GM23338 (cell line): Measurements from ENCODE around the gene NDUFS7. TPM values are rescaled to one million over a fixed set of nuclear protein-coding genes. Genes with fewer than 3 reads are reported as not detected.

Source experiments
- ATAC-seq: fragments of 200-7000 bp; cut with Tn5 transposase; 3 replicates; pipeline ENCODE4 v1.9.1; 2020
- DNase-seq: peaks from one replicate; pipeline ENCODE4 v3.0.0-alpha.2; 2015; ENCODE audit warnings: low spot score
- H2AFZ ChIP-seq: fragments of 200-600 bp; sonication (generic); 2 replicates; pipeline ENCODE4 v1.8.0; 2016; ENCODE audit warnings: antibody characterized with exemption, mild to moderate bottlenecking, moderate library complexity
- H3F3A ChIP-seq: fragments of 200-600 bp; sonication (generic); replicated peaks from 2 replicates; pipeline ENCODE4 v1.8.0; 2017; ENCODE audit warnings: antibody characterized with exemption, mixed run types, low read depth
- H3K27ac ChIP-seq: fragments of 200-600 bp; sonication (generic); 2 replicates; pipeline ENCODE4 v1.6.1; 2016; ENCODE audit warnings: low read depth
- H3K27me3 ChIP-seq: fragments of 200-600 bp; sonication (generic); 2 replicates; pipeline ENCODE4 v1.8.0; 2016; ENCODE audit warnings: mild to moderate bottlenecking, mixed run types, moderate library complexity; ENCODE audit not compliant: insufficient read depth
- H3K36me3 ChIP-seq: fragments of 200-600 bp; sonication (generic); 2 replicates; pipeline ENCODE4 v1.8.0; 2016; ENCODE audit warnings: mild to moderate bottlenecking; ENCODE audit not compliant: insufficient read depth
- H3K4me1 ChIP-seq: fragments of 200-600 bp; sonication (generic); 2 replicates; pipeline ENCODE4 v1.8.0; 2016; ENCODE audit warnings: mild to moderate bottlenecking, moderate library complexity; ENCODE audit not compliant: insufficient read depth
- H3K4me2 ChIP-seq: fragments of 200-600 bp; sonication (generic); 2 replicates; pipeline ENCODE4 v1.7.1; 2017; ENCODE audit warnings: mixed run types
- H3K4me3 ChIP-seq: fragments of 200-600 bp; sonication (generic); 2 replicates; pipeline ENCODE4 v1.6.1; 2016; ENCODE audit warnings: mixed run types
- H3K79me2 ChIP-seq: fragments of 200-600 bp; sonication (generic); replicated peaks from 2 replicates; pipeline ENCODE4 v1.8.0; 2017; ENCODE audit warnings: mild to moderate bottlenecking; ENCODE audit not compliant: insufficient read depth
- H3K9me2 ChIP-seq: fragments of 200-600 bp; sonication (generic); 2 replicates; pipeline ENCODE4 v1.8.0; 2017; ENCODE audit not compliant: insufficient read depth
- H4K20me1 ChIP-seq: fragments of 200-600 bp; sonication (generic); replicated peaks from 2 replicates; pipeline ENCODE4 v1.8.0; 2017; ENCODE audit warnings: mild to moderate bottlenecking; ENCODE audit not compliant: insufficient read depth
- H3K27ac Mint-ChIP-seq: 2 replicates; pipeline ENCODE4 v1.8.0; 2020; ENCODE audit warnings: inconsistent platforms, mild to moderate bottlenecking, moderate library complexity, mixed read lengths
- H3K27me3 Mint-ChIP-seq: 3 replicates; pipeline ENCODE4 v1.8.0; 2022; ENCODE audit warnings: low read depth, mild to moderate bottlenecking, moderate library complexity, mixed read lengths, inconsistent platforms; ENCODE audit not compliant: insufficient read depth, poor library complexity
- H3K36me3 Mint-ChIP-seq: 3 replicates; pipeline ENCODE4 v1.8.0; 2021; ENCODE audit warnings: low read depth, mild to moderate bottlenecking, inconsistent platforms, moderate library complexity, mixed read lengths
- H3K4me1 Mint-ChIP-seq: 3 replicates; pipeline ENCODE4 v1.8.0; 2020; ENCODE audit warnings: mild to moderate bottlenecking, inconsistent platforms, mixed read lengths
- H3K4me3 Mint-ChIP-seq: 3 replicates; pipeline ENCODE4 v1.8.0; 2021; ENCODE audit warnings: moderate library complexity, mild to moderate bottlenecking, inconsistent platforms, mixed read lengths
- H3K9me3 Mint-ChIP-seq: 3 replicates; pipeline ENCODE4 v1.8.0; 2020; ENCODE audit warnings: moderate library complexity, mild to moderate bottlenecking, inconsistent platforms, mixed read lengths
- POLR2AphosphoS5 ChIP-seq: IDR thresholded peaks from 2 replicates; pipeline ENCODE4 v1.6.1; 2016; ENCODE audit warnings: antibody characterized with exemption, low read depth
- STAT1 ChIP-seq: IDR thresholded peaks from one replicate; pipeline ENCODE4 v1.6.1; 2016; ENCODE audit warnings: antibody characterized with exemption; ENCODE audit not compliant: unreplicated experiment
- polyA plus RNA-seq: library from polyadenylated mRNA; unstranded; fragments of >200 nt; fragmentation: Nextera tagmentation; extraction: Ambion mirVana; gene quantifications from 2 replicates; pipeline ENCODE4 v1.2.1, GENCODE V29; 2016
- total RNA-seq: library from RNA; depleted of rRNA; stranded (reverse); fragments of >200 nt; shearing (Covaris generic); gene quantifications from 2 replicates; pipeline ENCODE4 v1.2.3, GENCODE V29; 2014
- TF ChIP-seq, protein P1 (sequence below): fragments of 250-450 bp; sonication (Bioruptor Pico); IDR thresholded peaks from 2 replicates; pipeline ENCODE4 v1.5.0; 2020; ENCODE audit warnings: mild to moderate bottlenecking, moderate library complexity
- TF ChIP-seq, protein P2 (sequence below), 2 experiments: fragments of 200-600 bp in 1 of 2; sonication (generic) in 1 of 2; conservative IDR thresholded peaks; 2 replicates each; pipeline versions ENCODE4 v1.5.1 to v1.6.1; 2016 to 2017; ENCODE audit warnings: antibody characterized with exemption in 2 of 2, low read depth in 2 of 2, mild to moderate bottlenecking in 2 of 2, moderate library complexity in 1 of 2
- TF ChIP-seq, protein P3 (sequence below): IDR thresholded peaks from one replicate; pipeline ENCODE4 v1.6.1; 2018; ENCODE audit warnings: antibody characterized with exemption; ENCODE audit not compliant: unreplicated experiment

Gene NDUFS7
- total and polyA plus RNA-seq, 2 experiments from 2014 or later, result 132 to 203 TPM

DNA sequence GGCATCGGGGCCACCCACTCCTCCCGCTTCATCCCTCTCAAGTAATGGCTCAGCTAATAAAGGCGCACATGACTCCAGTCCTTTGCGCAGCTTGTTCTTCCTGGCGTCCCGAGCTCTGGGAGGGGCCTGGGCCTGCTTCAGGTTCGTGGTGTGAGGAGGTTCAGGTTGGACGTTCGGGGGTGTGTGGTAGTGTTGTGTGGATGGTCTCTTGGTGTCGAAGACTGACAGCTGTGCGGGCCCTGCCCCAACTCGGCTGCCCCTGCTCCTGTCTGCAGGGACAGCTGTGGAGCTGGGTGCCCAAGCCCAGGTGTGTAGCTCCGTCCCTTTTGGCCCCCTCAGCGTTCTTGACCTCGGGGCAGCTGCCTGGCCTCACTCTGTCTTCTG lies 56.7 kb downstream of the NDUFS7 start (continued):
- TF ChIP-seq, protein P1, sequence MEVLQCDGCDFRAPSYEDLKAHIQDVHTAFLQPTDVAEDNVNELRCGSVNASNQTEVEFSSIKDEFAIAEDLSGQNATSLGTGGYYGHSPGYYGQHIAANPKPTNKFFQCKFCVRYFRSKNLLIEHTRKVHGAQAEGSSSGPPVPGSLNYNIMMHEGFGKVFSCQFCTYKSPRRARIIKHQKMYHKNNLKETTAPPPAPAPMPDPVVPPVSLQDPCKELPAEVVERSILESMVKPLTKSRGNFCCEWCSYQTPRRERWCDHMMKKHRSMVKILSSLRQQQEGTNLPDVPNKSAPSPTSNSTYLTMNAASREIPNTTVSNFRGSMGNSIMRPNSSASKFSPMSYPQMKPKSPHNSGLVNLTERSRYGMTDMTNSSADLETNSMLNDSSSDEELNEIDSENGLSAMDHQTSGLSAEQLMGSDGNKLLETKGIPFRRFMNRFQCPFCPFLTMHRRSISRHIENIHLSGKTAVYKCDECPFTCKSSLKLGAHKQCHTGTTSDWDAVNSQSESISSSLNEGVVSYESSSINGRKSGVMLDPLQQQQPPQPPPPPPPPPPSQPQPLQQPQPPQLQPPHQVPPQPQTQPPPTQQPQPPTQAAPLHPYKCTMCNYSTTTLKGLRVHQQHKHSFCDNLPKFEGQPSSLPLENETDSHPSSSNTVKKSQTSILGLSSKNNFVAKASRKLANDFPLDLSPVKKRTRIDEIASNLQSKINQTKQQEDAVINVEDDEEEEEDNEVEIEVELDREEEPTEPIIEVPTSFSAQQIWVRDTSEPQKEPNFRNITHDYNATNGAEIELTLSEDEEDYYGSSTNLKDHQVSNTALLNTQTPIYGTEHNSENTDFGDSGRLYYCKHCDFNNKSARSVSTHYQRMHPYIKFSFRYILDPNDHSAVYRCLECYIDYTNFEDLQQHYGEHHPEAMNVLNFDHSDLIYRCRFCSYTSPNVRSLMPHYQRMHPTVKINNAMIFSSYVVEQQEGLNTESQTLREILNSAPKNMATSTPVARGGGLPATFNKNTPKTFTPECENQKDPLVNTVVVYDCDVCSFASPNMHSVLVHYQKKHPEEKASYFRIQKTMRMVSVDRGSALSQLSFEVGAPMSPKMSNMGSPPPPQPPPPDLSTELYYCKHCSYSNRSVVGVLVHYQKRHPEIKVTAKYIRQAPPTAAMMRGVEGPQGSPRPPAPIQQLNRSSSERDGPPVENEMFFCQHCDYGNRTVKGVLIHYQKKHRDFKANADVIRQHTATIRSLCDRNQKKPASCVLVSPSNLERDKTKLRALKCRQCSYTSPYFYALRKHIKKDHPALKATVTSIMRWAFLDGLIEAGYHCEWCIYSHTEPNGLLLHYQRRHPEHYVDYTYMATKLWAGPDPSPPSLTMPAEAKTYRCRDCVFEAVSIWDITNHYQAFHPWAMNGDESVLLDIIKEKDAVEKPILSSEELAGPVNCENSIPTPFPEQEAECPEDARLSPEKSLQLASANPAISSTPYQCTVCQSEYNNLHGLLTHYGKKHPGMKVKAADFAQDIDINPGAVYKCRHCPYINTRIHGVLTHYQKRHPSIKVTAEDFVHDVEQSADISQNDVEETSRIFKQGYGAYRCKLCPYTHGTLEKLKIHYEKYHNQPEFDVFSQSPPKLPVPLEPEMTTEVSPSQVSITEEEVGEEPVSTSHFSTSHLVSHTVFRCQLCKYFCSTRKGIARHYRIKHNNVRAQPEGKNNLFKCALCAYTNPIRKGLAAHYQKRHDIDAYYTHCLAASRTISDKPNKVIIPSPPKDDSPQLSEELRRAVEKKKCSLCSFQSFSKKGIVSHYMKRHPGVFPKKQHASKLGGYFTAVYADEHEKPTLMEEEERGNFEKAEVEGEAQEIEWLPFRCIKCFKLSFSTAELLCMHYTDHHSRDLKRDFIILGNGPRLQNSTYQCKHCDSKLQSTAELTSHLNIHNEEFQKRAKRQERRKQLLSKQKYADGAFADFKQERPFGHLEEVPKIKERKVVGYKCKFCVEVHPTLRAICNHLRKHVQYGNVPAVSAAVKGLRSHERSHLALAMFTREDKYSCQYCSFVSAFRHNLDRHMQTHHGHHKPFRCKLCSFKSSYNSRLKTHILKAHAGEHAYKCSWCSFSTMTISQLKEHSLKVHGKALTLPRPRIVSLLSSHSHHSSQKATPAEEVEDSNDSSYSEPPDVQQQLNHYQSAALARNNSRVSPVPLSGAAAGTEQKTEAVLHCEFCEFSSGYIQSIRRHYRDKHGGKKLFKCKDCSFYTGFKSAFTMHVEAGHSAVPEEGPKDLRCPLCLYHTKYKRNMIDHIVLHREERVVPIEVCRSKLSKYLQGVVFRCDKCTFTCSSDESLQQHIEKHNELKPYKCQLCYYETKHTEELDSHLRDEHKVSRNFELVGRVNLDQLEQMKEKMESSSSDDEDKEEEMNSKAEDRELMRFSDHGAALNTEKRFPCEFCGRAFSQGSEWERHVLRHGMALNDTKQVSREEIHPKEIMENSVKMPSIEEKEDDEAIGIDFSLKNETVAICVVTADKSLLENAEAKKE (CRISPR knock-in tag), result no peak
- TF ChIP-seq STAT1 (no peak), POLR2AphosphoS5 (no peak)
- TF ChIP-seq, protein P2, sequence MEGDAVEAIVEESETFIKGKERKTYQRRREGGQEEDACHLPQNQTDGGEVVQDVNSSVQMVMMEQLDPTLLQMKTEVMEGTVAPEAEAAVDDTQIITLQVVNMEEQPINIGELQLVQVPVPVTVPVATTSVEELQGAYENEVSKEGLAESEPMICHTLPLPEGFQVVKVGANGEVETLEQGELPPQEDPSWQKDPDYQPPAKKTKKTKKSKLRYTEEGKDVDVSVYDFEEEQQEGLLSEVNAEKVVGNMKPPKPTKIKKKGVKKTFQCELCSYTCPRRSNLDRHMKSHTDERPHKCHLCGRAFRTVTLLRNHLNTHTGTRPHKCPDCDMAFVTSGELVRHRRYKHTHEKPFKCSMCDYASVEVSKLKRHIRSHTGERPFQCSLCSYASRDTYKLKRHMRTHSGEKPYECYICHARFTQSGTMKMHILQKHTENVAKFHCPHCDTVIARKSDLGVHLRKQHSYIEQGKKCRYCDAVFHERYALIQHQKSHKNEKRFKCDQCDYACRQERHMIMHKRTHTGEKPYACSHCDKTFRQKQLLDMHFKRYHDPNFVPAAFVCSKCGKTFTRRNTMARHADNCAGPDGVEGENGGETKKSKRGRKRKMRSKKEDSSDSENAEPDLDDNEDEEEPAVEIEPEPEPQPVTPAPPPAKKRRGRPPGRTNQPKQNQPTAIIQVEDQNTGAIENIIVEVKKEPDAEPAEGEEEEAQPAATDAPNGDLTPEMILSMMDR (conservative IDR thresholded peaks at IDR 0.05; ENCODE audit: low read depth in 2 of 2), result no peak

DNA sequence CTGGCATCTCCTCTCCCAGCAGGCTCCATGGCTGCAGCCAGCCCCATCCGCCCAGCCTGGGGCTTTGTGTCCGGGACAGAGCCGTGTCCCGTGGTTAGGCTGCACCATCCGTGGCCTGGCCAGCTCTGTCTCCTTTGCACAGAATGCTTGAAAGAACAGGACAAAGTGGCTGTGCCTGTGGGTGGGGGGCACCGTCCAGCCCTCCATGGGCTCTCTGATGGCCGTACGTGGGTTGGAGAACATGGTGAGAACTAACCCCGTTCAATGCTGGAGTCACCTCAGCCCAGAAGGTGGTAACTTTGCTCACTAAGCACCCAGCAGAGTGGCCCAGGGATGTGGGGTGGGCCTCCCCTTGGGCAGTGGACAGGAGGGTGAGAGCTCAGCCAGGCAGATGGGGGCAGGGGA lies 57.3 kb downstream of the NDUFS7 start:
- Histone ChIP-seq H3K4me3 (no peak overlapping the region), H4K20me1 (peaks cover 29% of the 10 kb centered on the region), H2AFZ (no peak overlapping the region), H3K4me1 (peaks cover 16% of the 10 kb centered on the region; the same call in 1 of the 2 replicates), H3K9me2 (no peaks in the 10 kb centered on the region), H3F3A (peaks cover 73% of the 10 kb centered on the region), H3K79me2 (peaks cover 24% of the 10 kb centered on the region), H3K27me3 (no peaks in the 10 kb centered on the region), H3K36me3 (peaks cover 24% of the 10 kb centered on the region), H3K4me2 (no peak overlapping the region), H3K27ac (peak overlapping the region; percentile 72)
- no peak overlapping the region for H3K27ac Mint-ChIP-seq
- peaks cover 39% of the 10 kb centered on the region for H3K27me3 Mint-ChIP-seq
- peaks cover 47% of the 10 kb centered on the region for H3K36me3 Mint-ChIP-seq
- H3K4me3 Mint-ChIP-seq, result peak overlapping the region; percentile 97
- no peaks in the 10 kb centered on the region for H3K9me3 Mint-ChIP-seq
- DNase-seq (no peak), ATAC-seq (no peak)
- peaks cover 20% of the 10 kb centered on the region for H3K4me1 Mint-ChIP-seq
- TF ChIP-seq, protein P3, sequence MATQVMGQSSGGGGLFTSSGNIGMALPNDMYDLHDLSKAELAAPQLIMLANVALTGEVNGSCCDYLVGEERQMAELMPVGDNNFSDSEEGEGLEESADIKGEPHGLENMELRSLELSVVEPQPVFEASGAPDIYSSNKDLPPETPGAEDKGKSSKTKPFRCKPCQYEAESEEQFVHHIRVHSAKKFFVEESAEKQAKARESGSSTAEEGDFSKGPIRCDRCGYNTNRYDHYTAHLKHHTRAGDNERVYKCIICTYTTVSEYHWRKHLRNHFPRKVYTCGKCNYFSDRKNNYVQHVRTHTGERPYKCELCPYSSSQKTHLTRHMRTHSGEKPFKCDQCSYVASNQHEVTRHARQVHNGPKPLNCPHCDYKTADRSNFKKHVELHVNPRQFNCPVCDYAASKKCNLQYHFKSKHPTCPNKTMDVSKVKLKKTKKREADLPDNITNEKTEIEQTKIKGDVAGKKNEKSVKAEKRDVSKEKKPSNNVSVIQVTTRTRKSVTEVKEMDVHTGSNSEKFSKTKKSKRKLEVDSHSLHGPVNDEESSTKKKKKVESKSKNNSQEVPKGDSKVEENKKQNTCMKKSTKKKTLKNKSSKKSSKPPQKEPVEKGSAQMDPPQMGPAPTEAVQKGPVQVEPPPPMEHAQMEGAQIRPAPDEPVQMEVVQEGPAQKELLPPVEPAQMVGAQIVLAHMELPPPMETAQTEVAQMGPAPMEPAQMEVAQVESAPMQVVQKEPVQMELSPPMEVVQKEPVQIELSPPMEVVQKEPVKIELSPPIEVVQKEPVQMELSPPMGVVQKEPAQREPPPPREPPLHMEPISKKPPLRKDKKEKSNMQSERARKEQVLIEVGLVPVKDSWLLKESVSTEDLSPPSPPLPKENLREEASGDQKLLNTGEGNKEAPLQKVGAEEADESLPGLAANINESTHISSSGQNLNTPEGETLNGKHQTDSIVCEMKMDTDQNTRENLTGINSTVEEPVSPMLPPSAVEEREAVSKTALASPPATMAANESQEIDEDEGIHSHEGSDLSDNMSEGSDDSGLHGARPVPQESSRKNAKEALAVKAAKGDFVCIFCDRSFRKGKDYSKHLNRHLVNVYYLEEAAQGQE, result no peak
